Right forelimb (tissue), 1 donor: Measurements from ENCODE around the gene GAS2L1.

Experiments used
- DNase-seq: peaks from one replicate; pipeline ENCODE4 v3.0.0-alpha.2; 2018

The GAS2L1 gene

DNA sequence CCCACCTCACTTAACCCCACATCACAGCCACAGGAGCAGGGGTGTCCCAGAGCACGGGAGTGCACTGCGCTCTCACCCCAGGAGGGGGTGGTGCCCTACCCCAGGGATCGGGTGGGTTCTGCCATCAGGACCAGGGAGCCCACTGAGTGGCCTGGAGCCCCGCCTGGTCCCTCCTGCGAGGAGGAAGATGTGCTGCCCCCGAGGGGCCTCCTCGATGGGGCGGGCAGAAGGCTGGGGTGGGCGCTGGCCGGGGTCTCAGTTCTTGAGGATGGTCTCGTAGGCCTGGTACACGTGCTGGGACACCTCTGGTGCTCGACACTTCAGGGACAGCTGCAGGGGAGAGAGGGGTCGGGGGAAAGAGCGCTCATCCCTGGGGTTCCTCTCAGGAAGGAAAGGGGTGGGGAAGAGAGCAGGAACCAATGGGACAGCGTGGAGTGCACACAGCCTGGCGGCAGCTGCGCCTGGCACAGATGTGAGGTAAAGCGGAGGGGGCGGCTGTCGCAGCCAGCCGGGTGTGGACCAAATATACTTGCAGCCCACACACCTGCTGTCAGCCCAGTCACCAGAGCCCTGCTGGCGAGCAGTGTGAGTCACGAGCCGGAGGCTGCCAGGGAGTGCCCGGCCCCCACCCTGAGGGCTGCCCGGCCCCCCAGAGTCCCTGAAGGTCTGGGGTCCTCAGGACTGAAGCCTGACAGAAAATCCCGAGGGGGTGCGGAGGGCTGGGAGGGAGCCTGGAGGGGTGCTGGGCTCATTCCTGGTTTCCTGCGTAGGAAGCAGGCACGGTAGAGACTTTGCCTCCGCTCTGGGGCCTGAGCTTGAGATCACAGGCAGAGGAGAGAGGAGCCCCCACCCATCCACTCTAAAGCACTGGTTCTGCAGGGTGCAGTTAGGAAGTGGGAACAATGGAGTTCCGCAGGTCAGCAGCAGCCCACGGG, 22.4 kb downstream of the GAS2L1 start:
- peak; percentile 65 for DNase-seq

DNA sequence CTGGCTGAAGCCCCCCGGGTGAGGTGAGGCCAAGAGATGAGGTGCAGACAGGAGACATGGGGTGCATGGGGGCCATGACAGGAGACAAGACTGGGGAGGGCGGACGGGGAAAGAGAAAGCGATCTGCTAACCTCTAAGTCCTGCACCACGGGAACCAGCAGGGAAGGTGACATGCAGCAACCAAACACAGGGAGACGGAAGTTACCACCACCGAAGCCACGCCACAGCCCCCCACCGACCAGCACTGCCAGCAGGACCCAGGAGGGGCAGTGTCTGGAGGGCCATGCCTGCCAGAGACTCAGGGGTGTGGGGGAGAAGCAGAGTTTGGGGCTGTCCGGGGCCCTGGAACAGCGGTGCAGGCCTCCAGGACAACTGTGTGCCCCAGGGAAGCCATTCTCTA, 23.1 kb downstream of the GAS2L1 start:
- no peak for DNase-seq

DNA sequence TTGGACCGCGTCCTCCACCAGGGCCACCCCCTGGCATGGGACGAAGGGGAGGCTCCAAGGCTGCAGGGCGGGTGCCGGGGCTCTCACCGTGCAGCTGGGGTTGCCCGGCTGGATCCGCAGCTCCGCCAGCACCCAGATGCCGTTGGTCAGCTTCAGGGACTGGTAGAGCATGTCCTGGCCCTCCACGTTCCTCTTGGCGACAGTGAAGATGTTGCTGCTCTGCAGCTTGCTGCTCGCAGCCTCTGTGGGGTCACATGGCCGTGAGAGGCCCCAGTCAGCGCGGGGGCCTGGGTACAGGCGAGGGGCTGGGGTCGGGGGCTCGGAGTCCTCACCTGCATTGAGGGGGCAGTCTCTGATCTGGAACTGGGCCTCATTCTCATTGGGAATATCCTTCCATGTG, 23.8 kb downstream of the GAS2L1 start:
- no peak for DNase-seq

DNA sequence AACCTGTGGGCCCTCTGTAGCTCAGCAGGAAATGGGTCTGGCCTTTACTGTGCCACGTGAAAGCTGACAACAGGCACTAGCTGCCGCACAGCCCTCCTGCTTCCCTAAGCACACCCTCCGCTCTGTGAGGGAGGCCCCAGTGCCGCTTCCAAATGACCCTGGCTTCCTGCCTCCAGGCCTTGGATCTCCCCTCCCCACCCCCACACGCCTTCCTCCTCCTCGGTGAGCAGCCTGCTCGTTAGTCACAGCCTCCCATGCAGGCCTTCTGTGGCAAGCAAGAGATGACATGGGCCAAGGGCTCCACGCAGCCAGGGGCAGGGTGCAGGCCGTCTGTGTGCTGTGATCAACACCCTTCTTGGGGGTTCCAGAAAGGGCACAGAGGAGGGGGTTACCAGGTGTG, 24.3 kb downstream of the GAS2L1 start:
- DNase-seq: no peak

DNA sequence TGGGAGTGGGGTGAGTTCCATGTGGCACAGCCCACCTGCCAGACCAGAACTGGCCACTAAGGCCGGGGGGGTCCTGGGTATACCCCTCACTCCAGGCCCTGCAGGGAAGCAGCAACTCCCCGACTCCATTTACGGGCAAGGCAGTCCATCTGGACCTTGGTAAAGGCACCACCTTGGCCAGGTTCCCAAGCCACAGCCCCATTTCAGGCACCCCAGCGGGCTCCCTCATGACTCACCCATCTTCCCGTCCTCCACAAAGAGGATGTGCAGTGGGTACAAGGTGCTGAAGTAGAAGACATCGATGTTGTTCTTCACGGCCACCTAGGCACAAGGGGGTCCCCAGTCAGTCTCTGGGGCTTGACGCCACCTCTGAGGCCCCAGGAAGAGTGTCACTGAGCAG, 24.8 kb downstream of the GAS2L1 start:
- no peak for DNase-seq

DNA sequence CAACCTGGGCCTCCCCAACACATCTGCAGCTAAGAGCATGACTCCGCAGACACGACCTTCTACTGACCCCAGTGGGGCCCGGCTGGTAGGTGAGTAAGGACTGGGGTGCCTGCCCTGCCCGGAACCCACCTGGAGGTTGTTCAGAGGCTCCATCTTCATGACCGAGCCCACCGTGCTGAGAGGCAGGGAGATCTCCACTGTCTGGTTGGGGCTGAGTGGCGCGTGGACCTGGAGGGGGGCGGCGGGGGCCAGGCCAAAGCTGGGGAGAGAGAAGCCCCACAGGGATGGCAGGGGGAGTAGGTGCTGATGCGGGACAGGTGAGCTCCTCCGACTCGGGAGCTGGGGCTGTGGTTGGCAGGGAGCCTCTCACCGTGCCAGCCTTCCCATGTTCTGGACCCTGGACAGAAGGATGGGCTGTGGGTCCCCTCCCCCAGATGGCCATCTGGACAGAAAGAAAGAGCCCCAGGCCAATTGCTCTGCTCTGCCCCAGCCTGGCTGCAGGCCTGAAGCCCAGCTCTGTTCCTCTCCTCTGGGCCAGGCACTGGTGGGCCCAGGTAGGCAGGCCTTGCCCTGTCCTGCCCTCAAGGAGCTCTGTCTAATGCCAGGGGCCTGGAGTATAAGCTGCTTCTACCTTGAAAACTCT, 25.3 kb downstream of the GAS2L1 start:
- DNase-seq: no peak

DNA sequence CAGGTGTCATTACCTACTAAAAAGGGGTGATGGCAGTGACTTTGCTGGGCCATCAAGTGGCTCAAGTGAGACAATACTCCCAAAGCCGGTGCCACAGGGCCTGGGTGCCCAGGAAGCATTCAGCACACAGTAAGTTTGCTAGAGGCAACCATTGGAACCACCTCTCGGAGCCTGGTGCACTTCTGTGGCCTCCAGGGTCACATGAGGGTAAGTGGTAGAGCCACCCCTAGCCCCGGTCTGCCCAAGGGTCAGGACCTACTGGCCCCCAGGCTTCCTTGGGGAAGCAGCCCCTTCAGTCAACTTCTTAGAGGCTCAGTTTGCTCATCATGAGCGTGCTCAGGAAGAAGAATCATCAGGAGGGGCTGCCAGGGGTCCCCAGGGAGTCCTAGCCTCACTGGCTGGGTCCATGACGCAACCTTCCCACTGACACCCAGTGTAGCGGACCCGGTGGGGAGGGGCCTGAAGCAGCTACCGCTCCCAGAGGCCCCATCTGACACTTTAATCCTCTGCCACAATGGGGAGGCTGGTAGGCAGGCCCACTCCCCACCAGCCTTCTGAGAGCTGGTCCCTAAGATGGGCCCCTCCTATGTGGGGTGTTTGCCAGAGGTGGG, 26.5 kb downstream of the GAS2L1 start:
- no peak for DNase-seq

DNA sequence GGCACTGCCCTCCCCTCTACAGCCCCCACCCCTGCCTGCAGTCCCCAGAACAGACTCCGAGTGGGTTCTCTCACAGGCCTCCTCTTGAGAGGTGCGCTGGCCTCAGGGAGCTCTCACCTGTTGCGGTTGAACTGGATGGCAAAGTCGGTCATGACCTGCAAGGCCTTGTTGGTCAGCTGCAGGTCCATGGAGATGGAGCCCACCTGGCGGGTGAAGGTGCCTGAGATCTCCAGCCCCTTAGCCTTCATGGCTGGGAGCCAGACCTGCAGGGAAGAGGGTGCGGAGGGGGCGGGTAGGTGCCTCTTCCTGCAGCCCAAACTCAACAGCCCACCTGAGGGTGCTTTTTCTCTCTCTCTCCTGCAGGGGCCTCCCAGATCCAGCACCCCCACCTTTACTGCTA, 27.7 kb downstream of the GAS2L1 start:
- no peak for DNase-seq

DNA sequence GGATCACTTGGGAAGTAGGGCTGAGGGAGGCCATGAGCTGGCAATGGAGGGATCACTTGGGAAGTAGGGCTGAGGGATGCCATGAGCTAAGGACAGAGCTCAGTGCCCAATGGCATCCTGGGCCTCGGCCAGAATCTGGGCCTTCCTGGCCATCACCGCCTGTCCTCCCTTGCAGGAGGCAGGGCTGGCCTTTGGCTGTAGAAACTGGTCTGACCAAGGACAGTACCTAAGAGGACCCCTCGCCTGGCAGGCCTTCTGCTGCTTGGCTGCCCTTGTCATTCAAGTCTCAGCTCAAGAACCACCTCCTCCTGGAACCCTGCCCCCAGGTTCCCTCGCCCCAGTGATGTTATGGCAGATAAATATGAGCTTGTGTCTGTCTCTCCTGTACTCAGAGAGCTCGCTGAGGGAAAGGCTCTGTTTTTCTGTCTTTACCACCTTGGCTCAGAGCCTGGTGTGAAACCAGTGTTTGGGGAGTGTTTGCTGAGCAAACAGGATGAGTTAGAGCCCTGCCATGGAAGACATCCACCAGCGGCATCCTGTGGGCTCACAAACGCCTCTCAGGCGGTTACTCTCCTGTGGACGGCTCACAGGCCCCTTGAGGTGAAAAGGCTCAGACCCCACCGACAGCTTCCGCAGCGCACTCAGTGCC, 28.4 kb downstream of the GAS2L1 start:
- no peak for DNase-seq

DNA sequence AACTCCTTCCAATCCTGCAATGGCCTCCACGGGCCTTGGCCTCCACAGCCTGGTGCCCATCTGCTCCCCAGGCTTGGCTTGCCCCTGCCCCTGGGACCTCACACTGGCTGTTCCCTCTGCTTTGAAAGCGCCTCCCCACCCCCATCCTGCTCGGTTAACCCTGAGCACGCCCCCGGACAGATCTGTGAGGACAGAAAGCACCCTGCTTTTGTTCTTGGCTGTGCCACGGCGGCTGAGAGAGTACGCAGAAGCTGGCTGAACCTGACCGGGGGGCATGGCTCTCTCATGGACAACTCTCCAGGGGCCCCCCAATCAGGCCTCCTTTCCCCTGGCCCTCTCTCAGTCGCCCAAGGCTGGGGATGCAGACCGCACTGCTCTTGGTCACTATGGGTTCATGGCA, 29.2 kb downstream of the GAS2L1 start:
- no peak for DNase-seq

DNA sequence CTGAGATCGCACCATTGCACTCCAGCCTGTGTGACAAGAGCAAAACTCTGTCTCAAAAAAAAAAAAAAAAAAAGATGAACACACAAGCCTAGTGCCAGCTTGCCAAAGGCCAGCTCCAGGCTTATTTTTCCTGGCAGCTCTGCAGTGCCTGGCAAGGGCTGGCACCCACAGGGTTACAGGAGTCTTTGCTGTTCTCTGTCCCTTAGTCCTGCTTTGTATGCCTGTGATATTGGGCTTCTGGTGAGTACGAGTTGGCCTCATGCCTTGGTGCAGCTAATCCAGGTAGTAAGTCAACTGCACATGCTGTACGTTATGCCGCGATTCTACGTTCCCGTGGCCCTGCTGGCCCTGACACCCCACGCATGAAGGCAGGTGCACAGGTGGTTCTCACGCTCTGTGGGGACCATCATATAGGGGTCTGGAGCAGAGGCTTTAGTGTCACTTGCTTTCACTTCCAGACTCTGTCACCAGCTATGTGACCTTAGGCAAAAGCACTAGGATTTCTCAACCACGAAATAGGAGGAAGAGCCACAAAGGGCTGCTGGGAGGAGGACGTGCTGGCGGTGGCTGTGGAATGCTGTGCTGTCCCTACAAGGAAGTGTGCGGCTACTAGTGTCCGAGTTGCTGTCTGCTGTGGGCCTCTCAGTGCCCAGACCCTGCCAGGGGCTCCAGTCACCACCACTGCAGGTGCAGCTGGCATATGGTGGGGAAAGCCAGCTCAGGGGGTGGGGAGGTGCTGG, 30.5 kb downstream of the GAS2L1 start:
- DNase-seq: no peak

DNA sequence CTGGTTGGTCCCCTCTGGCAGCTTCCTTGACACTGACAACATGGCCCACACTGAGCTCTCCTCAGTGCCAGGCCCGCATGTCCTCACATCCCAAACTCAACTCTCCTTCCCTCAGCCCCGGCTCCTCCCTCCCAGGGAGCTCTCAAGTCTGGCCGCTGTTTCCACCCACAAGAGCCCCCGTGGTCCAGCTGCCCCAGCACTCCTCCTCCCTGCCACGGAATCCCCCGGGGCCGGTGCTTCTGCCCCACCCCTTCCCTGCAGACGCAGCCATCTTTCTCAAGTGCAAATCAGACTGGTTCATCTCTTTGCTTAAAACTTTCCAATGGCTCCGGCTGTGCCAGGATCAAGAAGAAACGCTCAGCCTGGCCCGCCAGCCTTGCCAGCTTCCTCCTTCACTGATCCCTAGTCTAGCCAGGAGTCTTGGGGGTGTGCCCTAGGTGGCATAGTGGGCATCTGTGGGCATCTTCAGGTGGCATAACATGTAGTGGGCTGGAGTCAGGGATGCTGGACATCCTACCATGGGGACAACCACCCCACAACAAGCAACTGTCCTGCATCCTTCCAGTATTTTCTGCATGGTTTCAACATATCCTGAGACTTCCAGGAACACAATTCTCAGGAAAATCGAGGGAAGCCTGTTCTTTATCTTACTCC, 31.3 kb downstream of the GAS2L1 start:
- DNase-seq: no peak

DNA sequence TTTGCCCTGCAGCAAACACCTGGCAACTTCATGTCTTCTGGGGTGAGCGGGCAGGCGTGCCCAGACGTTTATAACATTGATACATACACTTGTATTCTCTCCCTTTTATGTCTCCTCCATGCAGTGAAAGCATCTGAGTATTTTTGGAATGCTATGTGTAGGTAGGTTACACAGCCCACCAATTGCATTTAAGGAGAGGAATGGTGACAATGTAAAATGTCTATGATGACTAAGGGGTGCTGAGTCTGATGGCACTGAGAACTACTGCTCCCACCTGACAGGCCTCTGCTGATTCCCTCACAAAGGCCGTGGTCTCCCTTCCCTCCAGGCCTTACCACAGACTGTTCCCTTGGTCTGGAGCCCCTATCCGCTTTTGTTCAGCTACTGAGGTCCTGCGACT, 31.9 kb downstream of the GAS2L1 start:
- DNase-seq: no peak

DNA sequence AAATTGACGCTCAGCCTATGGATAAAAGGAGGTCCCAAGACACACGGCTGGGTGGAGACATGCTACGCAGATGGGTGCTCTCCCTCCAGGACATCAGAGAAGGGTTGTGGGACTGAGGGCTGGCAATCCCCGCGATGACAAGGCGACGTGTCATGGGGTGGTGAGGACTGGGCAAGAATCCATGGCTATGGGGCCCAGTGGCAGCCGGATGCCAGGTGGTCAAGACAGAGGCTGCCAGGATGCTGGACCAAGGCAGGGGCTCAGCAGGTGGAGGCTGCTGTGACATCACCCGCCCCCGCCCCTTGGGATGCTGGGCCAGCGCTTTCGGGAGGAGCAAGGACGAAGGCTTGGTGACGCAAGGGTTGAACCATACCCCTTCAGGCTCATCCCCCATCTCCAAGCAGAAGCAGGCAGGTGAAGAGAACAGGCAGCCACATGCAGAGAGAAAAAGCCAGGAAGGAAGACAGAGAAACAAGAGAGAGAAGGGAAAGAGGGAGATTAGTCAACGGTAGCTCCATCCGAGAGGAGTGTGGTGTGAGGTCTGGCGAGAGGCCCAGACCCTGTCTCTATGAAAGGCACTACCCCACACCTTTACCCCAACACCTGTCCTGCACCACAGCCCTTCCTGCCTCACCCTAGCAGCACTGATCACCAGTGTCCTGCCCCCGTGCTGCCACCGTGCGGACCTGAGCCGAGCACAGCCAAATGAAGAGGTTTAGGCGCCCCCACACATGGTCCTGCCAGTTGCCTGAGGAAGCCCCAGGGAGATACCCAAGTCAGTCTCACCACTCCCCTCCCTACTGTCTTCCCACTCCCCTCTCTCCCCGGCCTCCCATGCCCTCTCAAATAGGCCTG, 33.2 kb downstream of the GAS2L1 start:
- DNase-seq: no peak

DNA sequence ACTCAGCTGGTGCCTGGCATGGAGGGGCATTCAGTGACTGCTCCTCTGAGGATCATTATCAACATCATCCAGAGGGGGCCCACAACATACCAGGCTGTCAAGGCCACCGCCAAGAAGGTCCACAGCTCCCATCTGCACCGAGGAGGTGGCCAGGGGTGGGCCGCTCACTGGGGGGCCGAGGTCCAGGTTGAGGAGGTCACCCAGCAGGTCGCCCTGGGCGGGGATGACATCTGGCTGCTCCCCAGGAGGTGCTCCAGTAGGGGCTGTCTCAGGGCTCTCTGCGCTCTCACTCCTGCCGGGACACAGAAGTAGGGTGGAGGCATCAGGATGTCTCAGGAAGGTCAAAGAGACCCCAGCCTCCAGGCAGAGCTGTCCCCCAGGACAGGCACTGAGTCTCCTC, 34.1 kb downstream of the GAS2L1 start:
- no peak for DNase-seq

DNA sequence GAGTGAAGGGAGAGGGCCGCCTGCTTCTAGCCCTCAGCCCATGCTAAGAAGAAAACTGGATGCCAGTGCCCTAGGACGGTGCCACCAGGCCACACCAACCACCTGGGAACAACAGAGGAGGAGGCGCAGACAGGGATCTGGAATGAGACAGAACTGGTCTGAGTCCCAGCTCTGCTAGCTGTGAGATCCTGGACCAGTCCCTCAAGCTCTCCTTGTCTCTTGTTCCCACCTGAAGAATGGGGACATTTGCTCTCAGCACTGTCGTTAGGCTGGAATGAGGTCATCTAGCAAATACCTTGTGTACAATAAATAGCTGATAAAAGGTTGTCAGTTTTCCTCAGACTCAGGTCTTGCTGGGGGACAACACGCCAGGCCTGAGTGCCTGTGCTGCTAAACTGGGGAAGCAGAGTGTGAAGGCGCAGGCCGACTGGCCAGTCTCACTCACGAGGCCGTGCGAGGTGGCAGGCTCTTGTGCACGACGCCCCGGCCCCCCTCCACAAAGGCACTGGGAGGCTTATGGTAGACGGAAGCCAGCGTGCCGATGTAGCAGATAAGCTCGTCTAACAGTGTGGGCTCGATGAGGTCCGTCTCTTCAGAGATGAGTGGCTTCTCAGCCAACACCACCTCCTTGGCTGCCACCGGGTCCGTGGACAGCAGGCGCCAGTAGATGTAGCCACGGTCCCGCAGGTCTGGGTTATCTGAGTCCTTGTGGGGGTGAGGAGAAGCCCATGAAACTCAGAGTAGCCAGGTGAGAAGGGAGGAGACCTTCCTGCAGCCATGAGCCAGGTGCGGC, 34.8 kb downstream of the GAS2L1 start:
- no peak for DNase-seq

DNA sequence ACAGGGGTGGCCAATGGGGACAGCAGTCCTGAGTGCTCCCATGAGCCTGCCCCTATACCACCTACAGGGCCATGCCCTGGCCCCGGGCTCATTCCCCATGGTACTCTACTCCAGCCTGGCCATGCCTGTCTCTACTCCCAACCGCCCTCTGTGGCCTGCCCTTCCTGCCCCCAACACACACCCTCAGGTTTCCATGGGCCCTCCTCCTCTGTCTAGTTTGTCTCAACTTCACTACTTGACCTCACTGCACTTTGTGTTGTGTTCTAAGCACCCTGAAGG, 35.3 kb downstream of the GAS2L1 start:
- DNase-seq: no peak

DNA sequence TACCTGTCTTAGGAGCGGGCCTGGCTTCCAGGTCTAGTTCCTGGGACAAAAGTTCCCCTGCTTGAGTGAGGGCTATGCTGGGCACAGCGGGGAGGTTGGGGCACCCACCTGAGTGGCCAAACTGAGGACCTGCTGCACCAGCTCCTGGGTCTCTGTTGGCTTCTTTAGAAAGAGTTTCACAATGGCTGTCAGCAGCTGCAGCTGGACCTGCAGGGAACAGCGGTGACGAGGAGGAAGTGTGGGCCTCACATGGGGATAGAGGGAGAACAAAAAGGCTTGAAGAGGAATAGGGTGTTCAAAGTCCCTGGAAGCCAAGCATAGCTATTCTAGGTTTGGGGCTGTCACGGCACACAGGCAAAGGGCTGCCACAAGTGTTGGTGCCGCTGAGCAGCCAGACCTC, 35.7 kb downstream of the GAS2L1 start:
- no peak for DNase-seq

DNA sequence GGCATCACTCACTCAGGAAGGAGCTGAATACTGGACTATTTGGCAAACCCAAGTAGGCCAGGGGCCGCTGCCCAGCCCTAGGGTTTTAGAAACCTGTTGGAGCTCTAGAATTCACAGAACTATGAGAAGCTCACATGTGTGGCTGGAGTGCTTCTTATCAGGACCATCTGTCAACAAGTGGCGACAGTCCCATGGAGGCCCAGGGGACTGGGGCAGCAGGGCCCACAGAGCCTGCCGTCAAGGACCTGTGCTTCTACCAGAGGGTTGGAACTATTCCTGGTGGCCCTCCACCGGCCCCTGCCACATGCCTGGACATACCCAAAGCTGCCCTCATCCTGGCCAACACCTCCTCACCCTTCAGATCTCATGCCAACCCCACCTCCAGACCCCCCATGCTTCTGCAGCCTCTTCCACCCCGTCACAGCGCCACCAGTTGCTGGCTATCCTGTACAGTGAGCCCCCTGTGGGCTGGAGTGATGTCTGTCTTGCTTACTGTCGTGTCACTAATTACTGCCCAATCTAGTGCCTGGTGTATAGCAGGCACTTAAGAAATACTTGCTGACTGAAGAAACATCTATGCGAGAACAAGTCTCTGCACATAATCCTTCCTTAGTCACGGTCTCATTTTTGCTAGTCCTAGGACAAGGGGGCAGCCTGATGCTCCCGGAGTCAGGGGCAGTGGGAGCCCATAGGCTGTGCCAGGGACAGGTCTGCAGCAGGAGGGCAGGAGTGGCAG, 36.3 kb downstream of the GAS2L1 start:
- DNase-seq: no peak

DNA sequence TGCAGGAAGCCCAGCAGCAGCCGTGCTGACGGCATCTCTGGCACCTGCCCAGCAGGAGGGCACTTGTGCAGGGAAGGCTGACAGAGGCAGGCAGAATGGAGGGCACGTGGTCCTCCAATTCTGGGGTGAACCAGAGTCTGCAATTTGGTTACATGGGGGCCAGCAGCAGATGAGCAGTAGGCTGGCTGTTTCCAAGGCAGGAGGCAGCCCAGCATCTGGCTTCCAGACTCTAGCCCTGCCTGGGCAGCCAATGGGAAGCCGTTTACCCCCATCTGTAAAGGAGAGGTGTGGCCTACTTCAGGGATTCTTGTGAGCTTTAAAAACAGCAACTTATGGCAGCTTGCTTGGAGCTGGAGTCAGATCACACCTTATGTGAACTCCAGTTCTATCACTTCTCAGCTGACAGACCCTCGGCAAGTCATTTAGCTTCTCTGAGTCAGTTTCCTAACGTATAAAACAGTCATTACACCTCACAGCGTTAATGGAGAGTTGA, 36.9 kb downstream of the GAS2L1 start:
- DNase-seq: peak; percentile 56
